Body of pancreas (tissue), 4 donors: ENCODE measurements around the gene MAPKAPK2. TPM values are rescaled to one million over a fixed set of nuclear protein-coding genes. Genes with fewer than 3 reads are reported as not detected.

ENCODE experiments used
- ATAC-seq: fragments of 150-250 bp; one replicate; pipeline ENCODE4 v1.9.1; 2016
- DNase-seq, 4 donors: peaks; one replicate each; pipeline ENCODE4 v3.0.0-alpha.2; 2019
- H3K27ac ChIP-seq, 4 donors: fragments of 200-600 bp; sonication (generic); 1 replicate in 3 of 4; 2 replicates in 1 of 4; pipeline versions ENCODE4 v1.5.1 to v1.6.1; 2016 to 2019; ENCODE audit warnings: mild to moderate bottlenecking in 1 of 4, mixed read lengths in 1 of 4, moderate library complexity in 1 of 4
- H3K27me3 ChIP-seq, 2 donors: fragments of 200-600 bp; sonication (generic); one replicate each; pipeline ENCODE4 v1.6.0; 2016; ENCODE audit warnings: mild to moderate bottlenecking in 1 of 2
- H3K36me3 ChIP-seq, 2 donors: fragments of 200-600 bp; sonication (generic); replicated peaks in 1 of 2; 2 replicates each; pipeline ENCODE4 v1.5.1; 2016; ENCODE audit warnings: low read depth in 2 of 2; ENCODE audit not compliant: insufficient read depth in 1 of 2
- H3K4me1 ChIP-seq: fragments of 200-600 bp; sonication (generic); one replicate; pipeline ENCODE4 v1.6.0; 2016
- H3K4me3 ChIP-seq, 2 donors: fragments of 200-600 bp; sonication (generic); 1 replicate in 1 of 2; 2 replicates in 1 of 2; pipeline ENCODE4 v1.5.1; 2016 to 2019
- H3K9me3 ChIP-seq, 3 donors: fragments of 200-600 bp; sonication (generic); 1 replicate in 2 of 3; 2 replicates in 1 of 3; pipeline ENCODE4 v1.5.1; 2016
- CTCF ChIP-seq, 7 experiments: fragments of 450-650 bp in 4 of 7; fragments of 200-600 bp in 3 of 7; sonication (generic) in 3 of 7; IDR thresholded peaks; one replicate each; pipeline ENCODE4 v1.5.1; 2016 to 2019; ENCODE audit warnings: antibody characterized with exemption in 7 of 7
- POLR2A ChIP-seq, 3 donors: fragments of 450-650 bp; IDR thresholded peaks; one replicate each; pipeline ENCODE4 v1.6.1; 2016; ENCODE audit warnings: antibody characterized with exemption in 3 of 3, mild to moderate bottlenecking in 2 of 3
- WGBS, 2 donors: methylation state at CpG; one replicate each; pipeline ENCODE4 v1.1.5; 2017; 5-methylcytosine and 5-hydroxymethylcytosine counted together
- intact Hi-C: fragments of 100-400 bp; cut with DNase I; formaldehyde crosslinking; loops from one replicate; pipeline ENCODE4 v1.15.1; 2023
- total RNA-seq, 2 donors: library from RNA; depleted of rRNA; stranded (reverse); fragments of >200 nt; gene quantifications; one replicate each; pipeline ENCODE4 v1.1.0, GENCODE V29; 2016

MAPKAPK2 gene
- total RNA-seq, 2 donors from 2014 or later, result 29.1 to 46.5 TPM

GRCh38 chr1:206658981-206659273 lies 25.8 kb upstream of the MAPKAPK2 start:
- H3K9me3 ChIP-seq, result no peaks in the 10 kb centered on the region
- H3K27ac ChIP-seq, result peak overlapping the region; percentile 75 to 88 (median 80)
- H3K4me1 ChIP-seq, result peaks cover 50% of the 10 kb centered on the region
- no peak for TF ChIP-seq CTCF (IDR thresholded peaks at IDR 0.05)
- TF ChIP-seq POLR2A (IDR thresholded peaks at IDR 0.05), result no peak
- H3K27me3 ChIP-seq, result no peaks in the 10 kb centered on the region
- DNase-seq, result peak in 1 of 4 donors; percentile 26
- H3K36me3 ChIP-seq, result no peaks in the 10 kb centered on the region
- no peak overlapping the region for H3K4me3 ChIP-seq
- intact Hi-C loops, result no loop called here
- peak; percentile 2 for ATAC-seq
- WGBS, 2 donors, result 45 to 73% methylated on average over 7 of the region's 7 CpGs

- ATAC-seq (no peak), DNase-seq (no peak)
- peak overlapping the region in 3 of 4 donors; percentile 79 to 88 (median 80) for H3K27ac ChIP-seq
- no peak for TF ChIP-seq CTCF (IDR thresholded peaks at IDR 0.05)
- no peak for TF ChIP-seq POLR2A (IDR thresholded peaks at IDR 0.05)
- 95 to 96% methylated on average over 4 of the region's 4 CpGs for WGBS, 2 donors
- no peaks in the 10 kb centered on the region for H3K9me3 ChIP-seq
- H3K36me3 ChIP-seq, result no peaks in the 10 kb centered on the region
- H3K4me3 ChIP-seq, result no peak overlapping the region
- intact Hi-C loops, result loop anchor here (10.0 kb wide), 1 partner anchor 165 kb away; no protein-coding TSS in a partner anchor
- H3K27me3 ChIP-seq, result no peaks in the 10 kb centered on the region
- H3K4me1 ChIP-seq, result peaks cover 47% of the 10 kb centered on the region
Observed at GRCh38 chr1:206660136-206660535, 24.6 kb upstream of the MAPKAPK2 start.

GRCh38 chr1:206661161-206661820 lies 23.4 kb upstream of the MAPKAPK2 start:
- H3K27me3 ChIP-seq, result no peaks in the 10 kb centered on the region
- WGBS, 2 donors, result 79 to 81% methylated on average over 11 of the region's 11 CpGs
- intact Hi-C loops, result loop anchor here (10.0 kb wide), 1 partner anchor 166 kb away; no protein-coding TSS in a partner anchor
- ATAC-seq (no peak), DNase-seq (no peak)
- H3K27ac ChIP-seq, result no peak overlapping the region
- no peaks in the 10 kb centered on the region for H3K36me3 ChIP-seq
- no peak overlapping the region for H3K4me3 ChIP-seq
- H3K9me3 ChIP-seq, result no peaks in the 10 kb centered on the region
- H3K4me1 ChIP-seq, result peaks cover 36% of the 10 kb centered on the region
- TF ChIP-seq POLR2A (IDR thresholded peaks at IDR 0.05), result no peak
- no peak for TF ChIP-seq CTCF (IDR thresholded peaks at IDR 0.05)

- H3K27me3 ChIP-seq, result no peaks in the 10 kb centered on the region
- no peaks in the 10 kb centered on the region for H3K36me3 ChIP-seq
- TF ChIP-seq POLR2A (IDR thresholded peaks at IDR 0.05) (no peak), CTCF (IDR thresholded peaks at IDR 0.05) (no peak)
- WGBS, 2 donors, result 55 to 61% methylated on average over 3 of the region's 3 CpGs
- peak overlapping the region in 1 of 4 donors; percentile 24 for H3K27ac ChIP-seq
- no peak overlapping the region for H3K4me3 ChIP-seq
- ATAC-seq (no peak), DNase-seq (no peak)
- H3K9me3 ChIP-seq, result no peaks in the 10 kb centered on the region
- intact Hi-C loops, result loop anchor here (10.0 kb wide), 1 partner anchor 168 kb away; no protein-coding TSS in a partner anchor
- H3K4me1 ChIP-seq, result peaks cover 36% of the 10 kb centered on the region
Observed at GRCh38 chr1:206662396-206663092, 22.2 kb upstream of the MAPKAPK2 start.
